T-helper 1 cell treated with Interleukin-12 subunit alpha and Interleukin-12 subunit beta and Interleukin-4 antibody, amounts not matched to agents 30 ng/mL and 1 ng/mL, for 36 hours (primary cell): Measurements from ENCODE around the gene FBXO21. TPM values are rescaled to one million over a fixed set of nuclear protein-coding genes. Genes with fewer than 3 reads are reported as not detected.

Experiments
- total RNA-seq: library from RNA; stranded (reverse); gene quantifications from 2 replicates; pipeline ENCODE4 v1.2.3, GENCODE V29; 2022

FBXO21 gene
- total RNA-seq, 1 donor from 2014 or later: 27.1 TPM

Other genes with a start within 250 kb of the FBXO21 start
- gene TESC, start 91.1 kb downstream of the FBXO21 start, total RNA-seq: 51.1 and 64.0 TPM in 2 replicates
- gene NOS1, start 171.2 kb upstream of the FBXO21 start, total RNA-seq: not detected in 2 replicates